ENCODE results near the gene SAMSN1. TPM values are rescaled to one million over a fixed set of nuclear protein-coding genes. Genes with fewer than 3 reads are reported as not detected.
"Not testable (repeated sequence)": the region's sequence is repeated elsewhere in the genome, so short reads cannot be mapped to it uniquely, and the experiment has no call there.

The SAMSN1 gene
- total and polyA plus RNA-seq, 10 donors, result 24.8 to 79.2 (median 47.1) TPM

DNA sequence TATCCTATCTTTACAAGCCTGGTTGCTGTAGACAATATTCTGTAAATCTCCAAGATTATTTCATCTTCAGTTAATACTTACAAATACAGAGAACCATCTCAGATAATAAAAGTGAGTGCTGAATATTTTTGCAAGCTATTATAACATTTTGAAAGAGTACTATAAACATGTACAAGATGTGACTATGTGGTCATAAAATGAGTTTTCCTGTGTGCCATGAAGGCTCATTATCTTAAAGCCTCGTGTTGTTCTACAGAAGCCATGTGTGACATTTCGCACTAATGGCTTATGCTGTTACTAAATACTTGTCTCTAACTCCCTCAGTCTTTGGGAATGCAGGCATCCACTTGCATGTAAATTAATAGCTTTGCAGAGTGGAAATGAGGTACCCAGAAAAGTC lies 48.3 kb downstream of the SAMSN1 start:
- no peaks in the 10 kb centered on the region for H3K27me3 ChIP-seq (replicated peaks in 1 of 7)
- no peak overlapping the region for H3K4me3 ChIP-seq
- DNase-seq, result no peak
- TF ChIP-seq POLR2AphosphoS5 (IDR thresholded peaks at IDR 0.05), result no peak
- TF ChIP-seq, protein P1, sequence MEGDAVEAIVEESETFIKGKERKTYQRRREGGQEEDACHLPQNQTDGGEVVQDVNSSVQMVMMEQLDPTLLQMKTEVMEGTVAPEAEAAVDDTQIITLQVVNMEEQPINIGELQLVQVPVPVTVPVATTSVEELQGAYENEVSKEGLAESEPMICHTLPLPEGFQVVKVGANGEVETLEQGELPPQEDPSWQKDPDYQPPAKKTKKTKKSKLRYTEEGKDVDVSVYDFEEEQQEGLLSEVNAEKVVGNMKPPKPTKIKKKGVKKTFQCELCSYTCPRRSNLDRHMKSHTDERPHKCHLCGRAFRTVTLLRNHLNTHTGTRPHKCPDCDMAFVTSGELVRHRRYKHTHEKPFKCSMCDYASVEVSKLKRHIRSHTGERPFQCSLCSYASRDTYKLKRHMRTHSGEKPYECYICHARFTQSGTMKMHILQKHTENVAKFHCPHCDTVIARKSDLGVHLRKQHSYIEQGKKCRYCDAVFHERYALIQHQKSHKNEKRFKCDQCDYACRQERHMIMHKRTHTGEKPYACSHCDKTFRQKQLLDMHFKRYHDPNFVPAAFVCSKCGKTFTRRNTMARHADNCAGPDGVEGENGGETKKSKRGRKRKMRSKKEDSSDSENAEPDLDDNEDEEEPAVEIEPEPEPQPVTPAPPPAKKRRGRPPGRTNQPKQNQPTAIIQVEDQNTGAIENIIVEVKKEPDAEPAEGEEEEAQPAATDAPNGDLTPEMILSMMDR (IDR thresholded peaks at IDR 0.05 in 8 of 11, conservative IDR thresholded peaks at IDR 0.05 in 3 of 11), result no peak
- no peak for TF ChIP-seq POLR2A (IDR thresholded peaks at IDR 0.05)
- intact Hi-C loops (cut with DNase I; ENCODE audit: low total_unique reads), result no loop called here
- no peak overlapping the region for H3K27ac ChIP-seq
- no peaks in the 10 kb centered on the region for H3K9me3 ChIP-seq
- WGBS, 5 donors, result 76 to 93% (median 80%) methylated on average over 2 of the region's 2 CpGs
- H3K36me3 ChIP-seq, result peaks cover 0 to 95% (median 47%) of the 10 kb centered on the region in 6 donors
- peaks cover 0 to 9% (median 0%) of the 10 kb centered on the region in 6 donors for H3K4me1 ChIP-seq

DNA sequence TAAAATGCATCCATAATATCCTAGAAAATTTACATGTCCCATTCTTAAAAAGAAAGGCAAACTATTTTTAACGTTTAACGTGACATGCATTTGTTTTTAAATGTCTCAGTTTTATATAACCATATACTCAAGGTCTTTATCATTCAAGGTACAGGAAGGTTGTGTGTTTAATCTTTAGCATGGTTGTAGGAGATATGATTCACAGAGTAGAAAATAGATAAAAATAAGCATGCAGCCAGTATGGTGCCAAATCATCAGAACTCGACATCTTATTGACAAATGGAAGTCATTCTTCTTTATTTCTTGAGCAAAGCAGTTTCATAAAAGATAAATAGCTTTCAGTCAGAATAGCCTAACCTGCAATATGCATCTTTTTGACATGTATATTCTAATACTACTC lies 51.0 kb downstream of the SAMSN1 start:
- 78 to 89% (median 80%) methylated on average over 3 of the region's 3 CpGs for WGBS, 5 donors
- Histone ChIP-seq H3K36me3 (peaks cover 0 to 82% (median 36%) of the 10 kb centered on the region in 6 donors), H3K27ac (no peak overlapping the region), H3K9me3 (no peaks in the 10 kb centered on the region), H3K27me3 (replicated peaks in 1 of 7) (no peaks in the 10 kb centered on the region), H3K4me1 (peaks cover 0 to 1% (median 0%) of the 10 kb centered on the region in 6 donors), H3K4me3 (no peak overlapping the region)
- no peak for DNase-seq
- intact Hi-C loops (cut with DNase I; ENCODE audit: low total_unique reads), result no loop called here
- TF ChIP-seq POLR2AphosphoS5 (IDR thresholded peaks at IDR 0.05) (no peak), POLR2A (IDR thresholded peaks at IDR 0.05) (peak in 1 of 3 donors; percentile 2)

DNA sequence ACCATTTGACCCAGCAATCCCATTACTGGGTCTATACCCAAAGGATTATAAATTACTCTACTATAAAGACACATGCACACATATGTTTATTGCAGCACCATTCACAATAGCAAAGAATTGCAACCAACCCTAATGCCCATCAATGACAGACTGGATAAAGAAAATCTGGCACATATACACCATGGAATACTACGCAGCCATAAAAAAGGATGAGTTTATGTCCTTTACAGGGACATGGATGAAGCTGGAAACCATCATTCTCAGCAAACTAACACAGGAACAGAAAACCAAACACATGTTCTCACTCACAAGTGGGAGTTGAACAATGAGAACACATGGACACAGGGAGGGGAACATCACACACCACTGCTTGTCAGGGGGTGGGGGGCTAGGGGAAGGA lies 51.9 kb downstream of the SAMSN1 start:
- WGBS, 5 donors, result 93 to 100% (median 98%) methylated on average over 1 of the region's 1 CpG
- not testable (repeated sequence) for DNase-seq

DNA sequence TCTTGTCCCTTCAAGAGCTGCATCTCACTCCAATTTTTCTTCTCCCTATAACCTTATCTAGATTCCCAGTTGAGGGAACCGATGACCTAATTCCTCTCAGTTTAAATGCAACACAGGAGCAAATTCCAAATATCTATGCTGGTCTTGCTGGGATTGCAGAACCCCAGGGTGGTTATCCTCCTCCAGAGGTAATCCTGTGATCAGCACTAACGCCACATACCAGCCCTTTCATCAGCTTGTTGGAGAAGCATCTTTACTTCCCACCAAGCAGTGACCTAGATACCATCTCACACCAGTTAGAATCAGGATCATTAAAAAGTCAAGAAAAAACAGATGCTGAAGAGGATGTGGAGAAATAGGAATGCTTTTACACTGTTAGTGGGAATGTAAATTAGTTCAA lies 52.4 kb downstream of the SAMSN1 start:
- no peak for TF ChIP-seq POLR2AphosphoS5 (IDR thresholded peaks at IDR 0.05)
- no peak for TF ChIP-seq POLR2A (IDR thresholded peaks at IDR 0.05)
- TF ChIP-seq, protein P1 (IDR thresholded peaks at IDR 0.05 in 8 of 11, conservative IDR thresholded peaks at IDR 0.05 in 3 of 11), result no peak
- no peaks in the 10 kb centered on the region for H3K27me3 ChIP-seq (replicated peaks in 1 of 7)
- no peaks in the 10 kb centered on the region for H3K9me3 ChIP-seq
- DNase-seq, result no peak
- H3K36me3 ChIP-seq, result peaks cover 0 to 76% (median 31%) of the 10 kb centered on the region in 6 donors
- no peak overlapping the region for H3K4me3 ChIP-seq
- no peaks in the 10 kb centered on the region for H3K4me1 ChIP-seq
- no peak overlapping the region for H3K27ac ChIP-seq
- WGBS, 5 donors, result 49 to 91% (median 71%) methylated on average over 2 of the region's 2 CpGs
- intact Hi-C loops (cut with DNase I; ENCODE audit: low total_unique reads), result no loop called here

More for the DNA sequence above, 51.9 kb downstream of the SAMSN1 start:
- H3K9me3 ChIP-seq; H3K27ac ChIP-seq; intact Hi-C loops (cut with DNase I; ENCODE audit: low total_unique reads); H3K4me3 ChIP-seq; H3K27me3 ChIP-seq (replicated peaks in 1 of 7); H3K4me1 ChIP-seq: not testable (repeated sequence)
- peaks cover 0 to 75% (median 33%) of the 10 kb centered on the region in 6 donors for H3K36me3 ChIP-seq

DNA sequence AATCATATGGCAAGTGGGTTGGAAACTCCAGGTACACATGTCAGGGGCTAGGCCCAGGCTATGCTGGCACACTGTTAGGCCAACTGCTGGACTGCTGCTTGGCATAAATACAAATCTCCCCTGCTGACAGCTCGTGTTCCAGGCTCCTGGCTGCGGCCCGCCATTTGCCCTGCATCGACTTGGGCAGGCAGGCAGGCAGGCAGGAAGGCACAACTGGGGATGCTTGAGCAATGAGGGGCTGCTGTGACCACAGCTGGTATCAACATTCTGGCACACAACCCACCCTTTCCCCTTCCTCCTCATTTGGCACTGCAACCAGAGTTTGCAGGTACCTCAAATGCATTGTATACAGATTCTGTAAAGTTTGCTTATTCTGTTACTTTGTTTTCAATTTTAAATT lies 53.2 kb downstream of the SAMSN1 start:
- TF ChIP-seq POLR2AphosphoS5 (IDR thresholded peaks at IDR 0.05), result peak in 2 of 3 donors; percentile 19 to 63
- TF ChIP-seq POLR2A (IDR thresholded peaks at IDR 0.05), result no peak
- no peaks in the 10 kb centered on the region for H3K9me3 ChIP-seq
- no peak for DNase-seq
- no peak overlapping the region for H3K27ac ChIP-seq
- WGBS, 5 donors, result 53 to 84% (median 62%) methylated on average over 4 of the region's 4 CpGs
- H3K4me1 ChIP-seq, result no peaks in the 10 kb centered on the region
- intact Hi-C loops (cut with DNase I; ENCODE audit: low total_unique reads), result no loop called here
- H3K36me3 ChIP-seq, result peaks cover 0 to 73% (median 27%) of the 10 kb centered on the region in 6 donors
- H3K4me3 ChIP-seq, result no peak overlapping the region
- no peaks in the 10 kb centered on the region for H3K27me3 ChIP-seq (replicated peaks in 1 of 7)

DNA sequence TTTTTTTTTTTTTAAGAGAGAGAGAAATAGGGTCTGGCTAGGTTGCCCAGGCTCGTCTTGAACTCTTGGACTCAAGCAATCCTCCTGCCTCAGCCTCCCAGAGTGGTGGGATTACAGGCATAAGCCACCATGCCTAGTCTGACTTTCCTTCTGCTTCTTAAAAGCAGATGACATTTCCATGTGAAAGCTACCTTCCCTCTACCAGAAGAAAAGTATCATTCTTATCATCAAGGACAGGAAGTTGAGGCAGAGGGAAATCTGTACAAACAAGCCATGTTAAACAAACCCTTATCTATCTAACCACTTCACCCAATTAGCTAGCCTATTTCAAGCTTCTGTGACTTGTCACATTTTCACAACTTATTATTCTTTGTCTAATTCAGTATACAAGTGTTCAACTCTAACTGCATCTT lies 54.8 kb downstream of the SAMSN1 start:
- no peak for DNase-seq
- Histone ChIP-seq H3K4me3 (no peak overlapping the region), H3K9me3 (no peaks in the 10 kb centered on the region), H3K27me3 (replicated peaks in 1 of 7) (no peaks in the 10 kb centered on the region), H3K27ac (no peak overlapping the region), H3K36me3 (peaks cover 0 to 68% (median 12%) of the 10 kb centered on the region in 6 donors), H3K4me1 (no peaks in the 10 kb centered on the region)
- intact Hi-C loops (cut with DNase I; ENCODE audit: low total_unique reads), result no loop called here
- 88 to 100% (median 93%) methylated on average over 1 of the region's 1 CpG for WGBS, 5 donors
- TF ChIP-seq, protein P1 (IDR thresholded peaks at IDR 0.05 in 8 of 11, conservative IDR thresholded peaks at IDR 0.05 in 3 of 11), result no peak
- TF ChIP-seq POLR2AphosphoS5 (IDR thresholded peaks at IDR 0.05) (no peak), POLR2A (IDR thresholded peaks at IDR 0.05) (no peak)
